TTC549 (cell line): Measurements from ENCODE around the gene RCBTB1.
"Not testable (repeated sequence)": the region's sequence is repeated elsewhere in the genome, so short reads cannot be mapped to it uniquely, and the experiment has no call there.

Experiments used
- FAIRE-seq: peaks from 2 replicates; lab custom pipeline; 2012; peaks lifted over from hg19 to GRCh38; lab: Jason Lieb, UNC

The RCBTB1 gene

GRCh38 chr13:49604570-49604969, 19.2 kb upstream of the RCBTB1 start:
- no peak for FAIRE-seq

DNA sequence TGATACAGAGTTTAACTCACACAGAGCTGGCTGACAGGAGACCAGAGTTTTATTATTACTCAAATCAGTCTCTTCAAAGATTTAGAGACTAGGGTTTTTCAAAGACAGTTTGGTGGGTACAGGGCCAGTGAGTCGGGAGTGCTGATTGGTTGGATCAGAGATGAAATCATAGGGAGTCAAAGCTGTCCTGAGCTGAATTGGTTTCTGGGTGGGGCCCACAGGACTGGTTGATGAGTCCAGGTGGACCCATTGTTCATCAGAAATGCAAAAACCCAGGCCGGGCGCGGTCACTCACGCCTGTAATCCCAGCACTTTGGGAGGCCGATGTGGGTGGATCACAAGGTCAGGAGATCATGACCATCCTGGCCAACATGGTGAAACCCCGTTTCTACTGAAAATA, 17.3 kb upstream of the RCBTB1 start:
- FAIRE-seq: not testable (repeated sequence)

DNA sequence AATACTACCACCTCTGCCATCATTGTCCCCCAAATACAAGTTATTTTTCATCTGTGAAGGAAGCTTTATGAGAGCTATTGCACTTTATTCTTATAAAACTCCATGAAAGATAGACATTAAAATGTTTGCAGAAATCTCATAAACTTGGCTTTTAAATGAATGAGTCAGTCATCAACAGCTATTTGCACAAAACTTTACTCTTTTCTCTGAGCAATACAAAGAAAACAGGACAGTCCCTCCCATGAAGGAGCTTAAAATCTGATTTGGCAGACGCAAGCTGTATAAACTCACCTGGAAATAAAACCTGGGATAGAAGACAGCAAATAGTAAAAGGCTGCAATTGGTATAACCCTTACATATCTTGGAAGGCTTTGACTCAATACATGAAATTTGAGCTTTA, 16.6 kb upstream of the RCBTB1 start:
- no peak for FAIRE-seq

GRCh38 chr13:49597043-49597641, 11.8 kb upstream of the RCBTB1 start:
- no peak for FAIRE-seq

DNA sequence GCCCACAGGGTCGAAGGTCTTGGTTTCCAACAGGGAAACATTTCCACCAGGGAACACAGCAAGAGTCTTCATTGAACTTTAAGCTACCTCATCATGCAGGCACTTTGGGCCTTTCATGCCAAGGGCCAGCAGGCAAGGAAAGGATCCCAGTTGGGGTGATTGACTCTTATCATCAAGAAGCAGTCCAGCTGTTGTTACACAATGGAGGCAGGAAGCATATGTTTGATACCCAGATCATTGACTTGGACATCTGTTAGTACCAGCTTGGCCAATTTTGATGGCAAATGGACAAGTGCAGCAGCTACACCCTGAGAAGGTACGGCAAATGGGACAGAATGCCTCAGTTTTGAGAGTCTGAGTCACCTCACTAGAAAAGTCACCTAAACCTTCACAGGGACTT, 10.9 kb upstream of the RCBTB1 start:
- FAIRE-seq: no peak

DNA sequence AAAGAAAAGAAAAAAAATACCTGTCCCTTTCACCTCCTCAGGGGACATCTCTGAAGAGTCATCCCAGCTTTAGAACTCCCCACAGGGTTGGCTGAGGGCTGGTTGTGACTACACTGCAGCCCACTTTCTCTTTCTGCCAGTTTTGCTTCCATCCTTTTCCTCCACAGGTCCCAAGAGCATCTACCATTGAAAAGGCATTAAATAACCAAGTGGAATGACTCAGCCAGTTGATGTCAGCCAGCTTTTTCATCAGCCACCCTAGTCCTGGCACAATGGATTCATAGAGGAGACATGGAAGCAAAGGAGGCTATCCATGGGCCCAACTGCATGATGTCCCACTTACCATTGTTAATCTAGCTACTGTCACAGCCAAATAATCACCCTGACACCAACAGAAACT, 9.2 kb upstream of the RCBTB1 start:
- FAIRE-seq: no peak

DNA sequence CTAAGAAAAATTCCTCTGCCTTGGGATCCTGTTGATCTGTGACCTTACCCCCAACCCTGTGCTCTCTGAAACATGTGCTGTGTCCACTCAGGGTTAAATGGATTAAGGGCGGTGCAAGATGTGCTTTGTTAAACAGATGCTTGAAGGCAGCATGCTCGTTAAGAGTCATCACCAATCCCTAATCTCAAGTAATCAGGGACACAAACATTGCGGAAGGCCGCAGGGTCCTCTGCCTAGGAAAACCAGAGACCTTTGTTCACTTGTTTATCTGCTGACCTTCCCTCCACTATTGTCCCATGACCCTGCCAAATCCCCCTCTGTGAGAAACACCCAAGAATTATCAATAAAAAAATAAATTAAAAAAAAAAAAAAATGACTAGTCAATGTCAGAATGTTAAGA, 8.5 kb upstream of the RCBTB1 start:
- not testable (repeated sequence) for FAIRE-seq

- FAIRE-seq: not testable (repeated sequence)
Measured at GRCh38 chr13:49590714-49591113, 5.4 kb upstream of the RCBTB1 start.

DNA sequence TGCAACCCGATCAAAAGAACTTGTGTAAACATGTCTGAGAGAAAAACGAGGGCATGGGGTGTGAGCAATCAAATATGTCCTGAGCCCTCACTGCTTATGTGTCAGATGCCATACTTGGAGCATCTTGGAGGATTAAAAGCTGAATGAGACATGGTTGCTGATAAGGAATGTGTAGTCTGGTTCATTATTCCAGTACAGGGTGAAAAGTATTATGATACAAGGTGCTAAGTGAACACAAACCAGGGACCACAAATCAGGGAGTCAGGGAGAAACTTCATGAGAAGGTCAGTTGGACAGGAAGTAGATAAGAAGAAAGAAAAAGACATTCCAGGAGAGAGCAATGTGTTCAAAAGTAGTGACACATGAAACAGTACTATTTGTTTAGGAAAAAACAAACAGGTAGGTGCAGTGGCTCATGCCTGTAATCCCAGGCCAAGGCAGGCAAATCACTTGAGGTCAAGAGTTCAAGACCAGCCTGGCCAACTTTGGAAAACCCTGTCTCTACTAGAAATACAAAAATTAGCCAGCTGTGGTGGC, 2.0 kb upstream of the RCBTB1 start:
- FAIRE-seq: no peak

DNA sequence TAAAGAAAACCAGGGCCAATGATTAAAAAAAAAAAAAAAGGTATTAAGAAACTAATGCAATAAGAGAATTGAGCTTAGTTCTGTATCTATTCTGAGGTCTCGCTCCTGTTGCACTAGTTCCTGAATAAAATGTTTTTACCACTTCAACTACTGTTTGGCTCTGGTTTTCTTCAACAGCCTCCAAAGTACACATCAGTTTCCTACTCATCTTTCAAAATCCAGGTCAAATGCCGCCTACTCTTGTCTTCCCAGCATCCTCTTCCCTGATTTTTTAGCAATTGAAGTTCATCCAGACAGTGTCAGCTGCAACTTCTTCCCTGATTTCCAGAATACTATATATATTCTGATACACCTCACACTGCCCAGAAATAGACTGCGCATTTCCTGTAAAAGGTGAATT, 1.4 kb upstream of the RCBTB1 start:
- FAIRE-seq: no peak

GRCh38 chr13:49584771-49585182, 581 bp downstream of the RCBTB1 start:
- no peak for FAIRE-seq

DNA sequence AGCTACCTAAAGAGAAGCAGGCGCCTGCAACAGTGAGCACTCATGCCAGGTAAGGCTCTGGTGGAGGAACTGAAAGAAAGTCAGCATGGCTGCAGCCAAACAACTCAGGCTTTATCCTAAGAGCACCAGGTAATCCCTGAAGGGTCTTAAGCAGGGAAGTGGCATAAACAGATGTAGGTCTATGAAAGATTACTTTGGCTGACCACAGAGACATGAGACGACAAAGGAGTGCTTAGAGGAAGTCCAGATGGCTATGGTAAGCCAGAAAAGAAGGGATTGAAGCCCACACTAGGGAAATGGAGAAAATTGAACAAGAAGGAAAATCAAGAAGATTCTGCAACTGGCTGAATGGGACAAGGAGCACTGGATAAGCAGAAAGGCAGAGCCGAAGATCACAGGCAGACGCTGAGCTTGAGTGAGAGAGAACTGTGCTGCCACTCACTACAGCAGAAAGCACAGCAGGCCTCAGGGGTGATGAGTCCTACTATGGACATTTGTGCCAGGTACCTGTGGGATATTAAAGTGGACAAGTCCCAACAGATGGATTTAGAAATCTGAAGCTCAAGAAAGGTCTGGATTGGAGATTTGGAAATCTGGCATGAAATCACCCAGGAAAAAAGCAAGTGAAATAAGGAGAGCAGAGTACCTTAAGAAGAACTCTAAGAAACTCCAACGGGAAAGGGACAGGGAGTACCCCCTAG, 4.2 kb downstream of the RCBTB1 start:
- FAIRE-seq: no peak

- no peak for FAIRE-seq
Measured at GRCh38 chr13:49579501-49579900, 5.9 kb downstream of the RCBTB1 start.

DNA sequence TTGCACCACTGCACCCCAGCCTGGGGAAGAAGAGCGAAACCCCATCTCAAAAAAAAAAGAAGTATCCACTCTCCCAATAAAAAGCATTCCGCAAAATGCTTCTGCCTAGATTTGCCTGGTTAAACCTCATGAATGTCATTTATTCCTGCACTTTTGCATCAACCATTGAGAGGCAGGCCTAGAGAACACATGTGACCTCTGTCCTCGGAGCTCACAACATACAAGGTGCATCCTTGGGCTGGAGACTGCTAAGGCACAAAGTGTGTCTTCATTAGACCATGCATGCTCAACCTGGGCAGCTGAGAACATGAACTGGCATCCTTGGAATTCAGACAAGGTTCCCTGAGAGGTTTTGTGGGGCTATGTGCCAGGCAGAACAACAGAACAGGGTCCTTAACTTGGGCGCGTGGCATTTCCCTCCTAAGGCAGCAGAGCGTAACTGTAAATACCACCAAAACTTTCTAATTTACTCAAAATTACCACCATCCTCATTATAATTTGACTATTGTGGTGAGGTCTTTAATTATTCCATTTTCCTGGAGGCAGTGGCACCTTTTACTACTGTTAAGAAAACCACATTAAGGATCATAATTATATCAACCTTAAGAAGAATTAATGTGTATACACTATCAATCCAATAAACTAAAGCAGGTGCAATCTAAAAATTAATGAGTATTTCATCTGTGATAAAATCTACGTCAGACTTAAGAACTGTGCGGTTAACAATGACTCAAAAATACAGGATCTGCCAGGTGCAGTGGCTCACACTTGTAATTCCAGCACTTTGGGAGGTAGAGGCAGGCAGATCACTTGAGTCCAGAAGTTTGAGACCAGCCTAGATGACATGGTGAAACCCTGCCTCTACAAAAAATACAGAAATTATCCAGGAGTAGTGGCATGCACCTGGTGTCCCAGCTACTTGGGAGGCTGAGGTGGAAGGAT, 13.8 kb downstream of the RCBTB1 start:
- FAIRE-seq: no peak

- FAIRE-seq: no peak
Measured at GRCh38 chr13:49569993-49570689, 15.2 kb downstream of the RCBTB1 start.

- FAIRE-seq: no peak
Measured at GRCh38 chr13:49567491-49567890, 17.9 kb downstream of the RCBTB1 start.

- FAIRE-seq: no peak
Measured at GRCh38 chr13:49566461-49566860, 18.9 kb downstream of the RCBTB1 start.

GRCh38 chr13:49565461-49565860, 19.9 kb downstream of the RCBTB1 start:
- FAIRE-seq: not testable (repeated sequence)

- no peak for FAIRE-seq
Measured at GRCh38 chr13:49563516-49563915, 21.8 kb downstream of the RCBTB1 start.

DNA sequence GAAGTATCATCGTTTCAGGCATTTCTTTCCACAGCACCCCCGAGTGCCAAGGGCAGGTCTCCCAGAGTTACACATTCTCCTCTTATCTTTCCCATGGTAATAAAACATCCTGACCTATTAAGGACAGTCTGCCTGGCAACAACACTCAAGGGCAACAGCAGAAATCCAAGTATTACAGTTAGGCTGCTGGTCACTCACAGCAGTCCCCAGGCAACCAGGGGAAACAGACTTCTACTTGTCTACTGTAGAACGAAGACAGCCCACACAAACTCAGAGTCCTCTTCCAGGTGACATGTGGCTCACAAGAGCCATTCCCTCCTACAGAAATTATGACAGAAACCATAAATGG, 24.3 kb downstream of the RCBTB1 start:
- no peak for FAIRE-seq

DNA sequence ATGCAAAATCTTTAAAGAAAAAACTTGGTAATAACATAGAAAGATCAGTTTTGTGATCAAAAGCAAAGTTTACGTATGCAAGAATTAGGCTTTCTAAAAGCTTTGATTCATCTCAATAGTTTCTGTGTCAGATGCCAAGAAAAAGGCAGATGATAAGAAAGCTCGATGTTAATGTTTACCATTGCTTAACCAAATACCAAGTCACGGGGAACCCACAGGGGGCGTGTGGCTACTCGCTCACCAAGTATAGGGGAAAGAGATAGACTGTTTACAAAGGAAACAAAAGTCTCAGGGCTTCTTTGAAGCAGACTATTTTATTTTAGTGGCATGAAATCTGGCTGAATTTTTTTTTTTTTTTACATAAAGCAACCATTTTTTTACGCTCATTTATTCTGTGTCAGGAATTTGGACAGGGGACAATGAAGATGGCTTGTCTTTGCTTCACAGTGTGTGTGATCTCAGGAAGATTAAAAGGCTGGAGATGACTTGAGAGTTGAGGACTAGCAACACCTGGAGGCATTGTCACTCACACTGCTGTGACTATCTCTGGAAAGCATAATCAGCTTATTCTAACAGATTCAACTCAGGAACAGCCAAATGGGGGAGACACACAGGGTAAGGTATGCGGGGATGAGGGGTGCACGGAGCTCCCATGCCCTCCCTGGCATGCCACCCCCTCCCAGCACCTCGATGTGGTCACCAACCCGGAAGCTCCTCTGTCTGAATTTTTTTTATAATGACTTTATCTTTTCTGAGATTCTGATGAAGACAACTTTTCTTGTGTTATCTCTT, 24.9 kb downstream of the RCBTB1 start:
- FAIRE-seq: no peak

- FAIRE-seq: no peak
Measured at GRCh38 chr13:49559006-49559405, 26.4 kb downstream of the RCBTB1 start.
